HL-60 (cell line): ENCODE data around the gene CERKL.

ENCODE experiments used
- GABPA ChIP-seq: IDR thresholded peaks from 2 replicates; pipeline ENCODE4 v1.6.1; 2012; ENCODE audit warnings: low read depth
- POLR2AphosphoS5 ChIP-seq: IDR thresholded peaks from 2 replicates; pipeline ENCODE4 v1.6.1; 2012; ENCODE audit warnings: low read depth
- SPI1 ChIP-seq: IDR thresholded peaks from 2 replicates; pipeline ENCODE4 v1.6.1; 2012; ENCODE audit warnings: low read depth, mild to moderate bottlenecking, borderline replicate concordance
- TF ChIP-seq, protein P1 (sequence below): IDR thresholded peaks from one replicate; pipeline ENCODE4 v1.5.1; 2011; ENCODE audit warnings: low read length, control low read depth, inconsistent platforms; ENCODE audit not compliant: insufficient read depth
- TF ChIP-seq, protein P2 (sequence below): IDR thresholded peaks from 2 replicates; pipeline ENCODE4 v1.6.1; 2012; ENCODE audit warnings: low read depth; ENCODE audit not compliant: insufficient replicate concordance

GRCh38 chr2:181523756-181524155, 133.1 kb downstream of the CERKL start:
- TF ChIP-seq, protein P1, sequence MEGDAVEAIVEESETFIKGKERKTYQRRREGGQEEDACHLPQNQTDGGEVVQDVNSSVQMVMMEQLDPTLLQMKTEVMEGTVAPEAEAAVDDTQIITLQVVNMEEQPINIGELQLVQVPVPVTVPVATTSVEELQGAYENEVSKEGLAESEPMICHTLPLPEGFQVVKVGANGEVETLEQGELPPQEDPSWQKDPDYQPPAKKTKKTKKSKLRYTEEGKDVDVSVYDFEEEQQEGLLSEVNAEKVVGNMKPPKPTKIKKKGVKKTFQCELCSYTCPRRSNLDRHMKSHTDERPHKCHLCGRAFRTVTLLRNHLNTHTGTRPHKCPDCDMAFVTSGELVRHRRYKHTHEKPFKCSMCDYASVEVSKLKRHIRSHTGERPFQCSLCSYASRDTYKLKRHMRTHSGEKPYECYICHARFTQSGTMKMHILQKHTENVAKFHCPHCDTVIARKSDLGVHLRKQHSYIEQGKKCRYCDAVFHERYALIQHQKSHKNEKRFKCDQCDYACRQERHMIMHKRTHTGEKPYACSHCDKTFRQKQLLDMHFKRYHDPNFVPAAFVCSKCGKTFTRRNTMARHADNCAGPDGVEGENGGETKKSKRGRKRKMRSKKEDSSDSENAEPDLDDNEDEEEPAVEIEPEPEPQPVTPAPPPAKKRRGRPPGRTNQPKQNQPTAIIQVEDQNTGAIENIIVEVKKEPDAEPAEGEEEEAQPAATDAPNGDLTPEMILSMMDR: no peak
- TF ChIP-seq, protein P2, sequence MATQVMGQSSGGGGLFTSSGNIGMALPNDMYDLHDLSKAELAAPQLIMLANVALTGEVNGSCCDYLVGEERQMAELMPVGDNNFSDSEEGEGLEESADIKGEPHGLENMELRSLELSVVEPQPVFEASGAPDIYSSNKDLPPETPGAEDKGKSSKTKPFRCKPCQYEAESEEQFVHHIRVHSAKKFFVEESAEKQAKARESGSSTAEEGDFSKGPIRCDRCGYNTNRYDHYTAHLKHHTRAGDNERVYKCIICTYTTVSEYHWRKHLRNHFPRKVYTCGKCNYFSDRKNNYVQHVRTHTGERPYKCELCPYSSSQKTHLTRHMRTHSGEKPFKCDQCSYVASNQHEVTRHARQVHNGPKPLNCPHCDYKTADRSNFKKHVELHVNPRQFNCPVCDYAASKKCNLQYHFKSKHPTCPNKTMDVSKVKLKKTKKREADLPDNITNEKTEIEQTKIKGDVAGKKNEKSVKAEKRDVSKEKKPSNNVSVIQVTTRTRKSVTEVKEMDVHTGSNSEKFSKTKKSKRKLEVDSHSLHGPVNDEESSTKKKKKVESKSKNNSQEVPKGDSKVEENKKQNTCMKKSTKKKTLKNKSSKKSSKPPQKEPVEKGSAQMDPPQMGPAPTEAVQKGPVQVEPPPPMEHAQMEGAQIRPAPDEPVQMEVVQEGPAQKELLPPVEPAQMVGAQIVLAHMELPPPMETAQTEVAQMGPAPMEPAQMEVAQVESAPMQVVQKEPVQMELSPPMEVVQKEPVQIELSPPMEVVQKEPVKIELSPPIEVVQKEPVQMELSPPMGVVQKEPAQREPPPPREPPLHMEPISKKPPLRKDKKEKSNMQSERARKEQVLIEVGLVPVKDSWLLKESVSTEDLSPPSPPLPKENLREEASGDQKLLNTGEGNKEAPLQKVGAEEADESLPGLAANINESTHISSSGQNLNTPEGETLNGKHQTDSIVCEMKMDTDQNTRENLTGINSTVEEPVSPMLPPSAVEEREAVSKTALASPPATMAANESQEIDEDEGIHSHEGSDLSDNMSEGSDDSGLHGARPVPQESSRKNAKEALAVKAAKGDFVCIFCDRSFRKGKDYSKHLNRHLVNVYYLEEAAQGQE: no peak
- TF ChIP-seq POLR2AphosphoS5 (no peak), GABPA (no peak), SPI1 (no peak)
